A673 (cell line): ENCODE results near the gene TCF15.

Experiments
- CTCF ChIP-seq: fragments of 300-800, 200-600 bp; sonication (generic); conservative IDR thresholded peaks from 2 replicates; pipeline ENCODE4 v1.5.1; 2017; ENCODE audit warnings: low read depth, mild to moderate bottlenecking, antibody characterized with exemption, low read length, moderate library complexity, mixed read lengths
- EZH2 ChIP-seq: fragments of 200-600 bp; sonication (generic); IDR thresholded peaks from 2 replicates; pipeline ENCODE4 v1.6.1; 2017; ENCODE audit warnings: borderline replicate concordance, low read depth, mild to moderate bottlenecking, mixed read lengths, antibody characterized with exemption, low read length; ENCODE audit not compliant: poor library complexity, severe bottlenecking

DNA sequence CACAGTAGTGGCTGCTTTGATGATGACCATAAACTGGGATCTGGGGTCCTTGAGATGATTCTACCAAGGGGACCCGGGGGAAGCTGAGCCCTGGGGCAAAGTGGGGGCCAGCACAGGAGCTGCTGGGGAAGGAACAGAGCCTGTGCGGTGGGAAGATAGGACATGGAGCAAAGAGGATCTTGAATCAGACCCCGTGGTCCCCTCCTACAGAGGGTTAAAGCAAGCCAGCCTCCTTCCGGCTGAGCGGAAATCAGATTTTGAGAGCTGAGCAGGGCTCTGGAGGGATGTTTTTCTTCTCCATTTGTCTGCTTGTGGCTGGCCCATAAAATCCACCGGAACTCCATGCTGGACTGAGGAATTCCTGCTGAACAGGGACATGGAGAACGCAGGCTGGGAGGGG, 10.1 kb upstream of the TCF15 start:
- no peak for TF ChIP-seq CTCF
- no peak for TF ChIP-seq EZH2
